ENCODE measurements around the gene FBXO31. TPM values are rescaled to one million over a fixed set of nuclear protein-coding genes. Genes with fewer than 3 reads are reported as not detected.

The FBXO31 gene
- total and polyA plus RNA-seq, 9 of the 15 experiments (the other 6 are each of a cell fraction or from before 2014, with no cell fraction given), result 0.18 to 33.3 (median 10.9) TPM

GRCh38 chr16:87384162-87384874, 742 bp upstream of the FBXO31 start (continued):
- TF ChIP-seq, protein P1, sequence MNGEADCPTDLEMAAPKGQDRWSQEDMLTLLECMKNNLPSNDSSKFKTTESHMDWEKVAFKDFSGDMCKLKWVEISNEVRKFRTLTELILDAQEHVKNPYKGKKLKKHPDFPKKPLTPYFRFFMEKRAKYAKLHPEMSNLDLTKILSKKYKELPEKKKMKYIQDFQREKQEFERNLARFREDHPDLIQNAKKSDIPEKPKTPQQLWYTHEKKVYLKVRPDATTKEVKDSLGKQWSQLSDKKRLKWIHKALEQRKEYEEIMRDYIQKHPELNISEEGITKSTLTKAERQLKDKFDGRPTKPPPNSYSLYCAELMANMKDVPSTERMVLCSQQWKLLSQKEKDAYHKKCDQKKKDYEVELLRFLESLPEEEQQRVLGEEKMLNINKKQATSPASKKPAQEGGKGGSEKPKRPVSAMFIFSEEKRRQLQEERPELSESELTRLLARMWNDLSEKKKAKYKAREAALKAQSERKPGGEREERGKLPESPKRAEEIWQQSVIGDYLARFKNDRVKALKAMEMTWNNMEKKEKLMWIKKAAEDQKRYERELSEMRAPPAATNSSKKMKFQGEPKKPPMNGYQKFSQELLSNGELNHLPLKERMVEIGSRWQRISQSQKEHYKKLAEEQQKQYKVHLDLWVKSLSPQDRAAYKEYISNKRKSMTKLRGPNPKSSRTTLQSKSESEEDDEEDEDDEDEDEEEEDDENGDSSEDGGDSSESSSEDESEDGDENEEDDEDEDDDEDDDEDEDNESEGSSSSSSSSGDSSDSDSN (IDR thresholded peaks at IDR 0.05; ENCODE audit: borderline replicate concordance in 1 of 2, low read depth in 2 of 2, low read length in 2 of 2), result peak; percentile 25 to 31; a peak in 1 of 4 replicates
- peak; percentile 51 for TF ChIP-seq FIP1L1 (IDR thresholded peaks at IDR 0.05; ENCODE audit: low read depth, low read length, poor library complexity, severe bottlenecking)
- TF ChIP-seq TEAD1 (CRISPR knock-in tag; IDR thresholded peaks at IDR 0.05), result peak in 1 of 2 experiments; percentile 67; a peak in 1 of 4 replicates
- TF ChIP-seq SAP30 (IDR thresholded peaks at IDR 0.05; ENCODE audit: borderline replicate concordance, insufficient read depth, low read depth, low read length, poor library complexity, severe bottlenecking), result peak; percentile 40
- TF ChIP-seq, protein P2, sequence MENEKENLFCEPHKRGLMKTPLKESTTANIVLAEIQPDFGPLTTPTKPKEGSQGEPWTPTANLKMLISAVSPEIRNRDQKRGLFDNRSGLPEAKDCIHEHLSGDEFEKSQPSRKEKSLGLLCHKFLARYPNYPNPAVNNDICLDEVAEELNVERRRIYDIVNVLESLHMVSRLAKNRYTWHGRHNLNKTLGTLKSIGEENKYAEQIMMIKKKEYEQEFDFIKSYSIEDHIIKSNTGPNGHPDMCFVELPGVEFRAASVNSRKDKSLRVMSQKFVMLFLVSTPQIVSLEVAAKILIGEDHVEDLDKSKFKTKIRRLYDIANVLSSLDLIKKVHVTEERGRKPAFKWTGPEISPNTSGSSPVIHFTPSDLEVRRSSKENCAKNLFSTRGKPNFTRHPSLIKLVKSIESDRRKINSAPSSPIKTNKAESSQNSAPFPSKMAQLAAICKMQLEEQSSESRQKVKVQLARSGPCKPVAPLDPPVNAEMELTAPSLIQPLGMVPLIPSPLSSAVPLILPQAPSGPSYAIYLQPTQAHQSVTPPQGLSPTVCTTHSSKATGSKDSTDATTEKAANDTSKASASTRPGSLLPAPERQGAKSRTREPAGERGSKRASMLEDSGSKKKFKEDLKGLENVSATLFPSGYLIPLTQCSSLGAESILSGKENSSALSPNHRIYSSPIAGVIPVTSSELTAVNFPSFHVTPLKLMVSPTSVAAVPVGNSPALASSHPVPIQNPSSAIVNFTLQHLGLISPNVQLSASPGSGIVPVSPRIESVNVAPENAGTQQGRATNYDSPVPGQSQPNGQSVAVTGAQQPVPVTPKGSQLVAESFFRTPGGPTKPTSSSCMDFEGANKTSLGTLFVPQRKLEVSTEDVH (IDR thresholded peaks at IDR 0.05; ENCODE audit: low read depth, partially characterized antibody), result no peak
- TF ChIP-seq GABPA (tag; conservative IDR thresholded peaks at IDR 0.05; ENCODE audit: low read depth), result no peak; the same call in 1 of the 2 replicates
- TF ChIP-seq, protein P3, sequence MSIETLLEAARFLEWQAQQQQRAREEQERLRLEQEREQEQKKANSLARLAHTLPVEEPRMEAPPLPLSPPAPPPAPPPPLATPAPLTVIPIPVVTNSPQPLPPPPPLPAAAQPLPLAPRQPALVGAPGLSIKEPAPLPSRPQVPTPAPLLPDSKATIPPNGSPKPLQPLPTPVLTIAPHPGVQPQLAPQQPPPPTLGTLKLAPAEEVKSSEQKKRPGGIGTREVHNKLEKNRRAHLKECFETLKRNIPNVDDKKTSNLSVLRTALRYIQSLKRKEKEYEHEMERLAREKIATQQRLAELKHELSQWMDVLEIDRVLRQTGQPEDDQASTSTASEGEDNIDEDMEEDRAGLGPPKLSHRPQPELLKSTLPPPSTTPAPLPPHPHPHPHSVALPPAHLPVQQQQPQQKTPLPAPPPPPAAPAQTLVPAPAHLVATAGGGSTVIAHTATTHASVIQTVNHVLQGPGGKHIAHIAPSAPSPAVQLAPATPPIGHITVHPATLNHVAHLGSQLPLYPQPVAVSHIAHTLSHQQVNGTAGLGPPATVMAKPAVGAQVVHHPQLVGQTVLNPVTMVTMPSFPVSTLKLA (conservative IDR thresholded peaks at IDR 0.05), result peak in 1 of 2 experiments; percentile 61; a peak in 2 of 4 replicates
- TF ChIP-seq PHF8 (IDR thresholded peaks at IDR 0.05; ENCODE audit: borderline replicate concordance, low read length), result peak; percentile 42; the same call in 1 of the 2 replicates
- peak; percentile 43; the same call in 1 of the 2 replicates for TF ChIP-seq SUPT5H (IDR thresholded peaks at IDR 0.05)
- no peak for TF ChIP-seq TSC22D4 (tag; IDR thresholded peaks at IDR 0.05)
- TF ChIP-seq, protein P4, sequence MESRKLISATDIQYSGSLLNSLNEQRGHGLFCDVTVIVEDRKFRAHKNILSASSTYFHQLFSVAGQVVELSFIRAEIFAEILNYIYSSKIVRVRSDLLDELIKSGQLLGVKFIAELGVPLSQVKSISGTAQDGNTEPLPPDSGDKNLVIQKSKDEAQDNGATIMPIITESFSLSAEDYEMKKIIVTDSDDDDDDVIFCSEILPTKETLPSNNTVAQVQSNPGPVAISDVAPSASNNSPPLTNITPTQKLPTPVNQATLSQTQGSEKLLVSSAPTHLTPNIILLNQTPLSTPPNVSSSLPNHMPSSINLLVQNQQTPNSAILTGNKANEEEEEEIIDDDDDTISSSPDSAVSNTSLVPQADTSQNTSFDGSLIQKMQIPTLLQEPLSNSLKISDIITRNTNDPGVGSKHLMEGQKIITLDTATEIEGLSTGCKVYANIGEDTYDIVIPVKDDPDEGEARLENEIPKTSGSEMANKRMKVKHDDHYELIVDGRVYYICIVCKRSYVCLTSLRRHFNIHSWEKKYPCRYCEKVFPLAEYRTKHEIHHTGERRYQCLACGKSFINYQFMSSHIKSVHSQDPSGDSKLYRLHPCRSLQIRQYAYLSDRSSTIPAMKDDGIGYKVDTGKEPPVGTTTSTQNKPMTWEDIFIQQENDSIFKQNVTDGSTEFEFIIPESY (CRISPR knock-in tag; IDR thresholded peaks at IDR 0.05), result peak; percentile 87; the same call in 1 of the 2 replicates
- TF ChIP-seq ETV5 (CRISPR knock-in tag; IDR thresholded peaks at IDR 0.05; ENCODE audit: low read depth), result peak; percentile 10; the same call in 1 of the 2 replicates
- no peak for TF ChIP-seq LEF1 (IDR thresholded peaks at IDR 0.05)
- TF ChIP-seq ZKSCAN1 (IDR thresholded peaks at IDR 0.05; ENCODE audit: low read depth, low read length), result no peak
- peak; percentile 88 for TF ChIP-seq TFAP4 (CRISPR knock-in tag; IDR thresholded peaks at IDR 0.05; ENCODE audit: borderline replicate concordance)
- peak; percentile 86 for TF ChIP-seq L3MBTL2 (IDR thresholded peaks at IDR 0.05)

Measured in K562 (cell line).